H1 (cell line): ENCODE measurements around the gene MIXL1. TPM values are rescaled to one million over a fixed set of nuclear protein-coding genes. Genes with fewer than 3 reads are reported as not detected.

Experiments
- CTCF ChIA-PET: fragments of 300-600 bp; sonication (Branson Sonifier 250); formaldehyde crosslinking; loops from one replicate; lab custom pipeline; 2021; ENCODE audit not compliant: partially characterized antibody; lab: Charles Lee
- POLR2A ChIA-PET: fragments of 300-600 bp; sonication (Branson Sonifier 250); formaldehyde crosslinking; loops from one replicate; lab custom pipeline; 2021; ENCODE audit warnings: inconsistent platforms; ENCODE audit not compliant: partially characterized antibody; lab: Charles Lee
- DNase-seq, 2 experiments: peaks; one replicate each; pipeline versions ENCODE4 v3.0.0 to v3.0.0-alpha.2; 2010 to 2022; ENCODE audit warnings: low spot score in 2 of 2, low read depth in 1 of 2, mixed read lengths in 1 of 2
- FAIRE-seq: peaks from 2 replicates; lab custom pipeline; 2011; peaks lifted over from hg19 to GRCh38; lab: Jason Lieb, UNC
- H2AFZ ChIP-seq: 2 replicates; pipeline ENCODE4 v1.8.1; 2012; ENCODE audit warnings: low read length, inconsistent platforms
- H2AK5ac ChIP-seq: 2 replicates; pipeline ENCODE4 v1.6.1; 2013; ENCODE audit warnings: low read depth, low read length
- H2BK120ac ChIP-seq: replicated peaks from 2 replicates; pipeline ENCODE3; 2013; ENCODE audit warnings: low read depth, low read length, inconsistent platforms
- H2BK12ac ChIP-seq: 2 replicates; pipeline ENCODE4 v1.6.1; 2013; ENCODE audit warnings: low read depth, low read length
- H2BK15ac ChIP-seq: 2 replicates; pipeline ENCODE4 v1.6.1; 2013; ENCODE audit warnings: low read length
- H2BK20ac ChIP-seq: 2 replicates; pipeline ENCODE4 v1.6.1; 2013; ENCODE audit warnings: low read length
- H2BK5ac ChIP-seq: 2 replicates; pipeline ENCODE4 v1.6.1; 2013; ENCODE audit warnings: low read depth, low read length
- H3K14ac ChIP-seq: 2 replicates; pipeline ENCODE4 v1.6.1; 2013; ENCODE audit warnings: inconsistent platforms; ENCODE audit not compliant: insufficient read length
- H3K18ac ChIP-seq: 2 replicates; pipeline ENCODE4 v1.6.1; 2013; ENCODE audit warnings: low read length; ENCODE audit errors: extremely low read depth
- H3K23ac ChIP-seq: 2 replicates; pipeline ENCODE4 v1.6.1; 2013; ENCODE audit warnings: inconsistent platforms; ENCODE audit not compliant: insufficient read length
- H3K23me2 ChIP-seq: 2 replicates; pipeline ENCODE4 v1.6.1; 2013; ENCODE audit warnings: low read depth, low read length
- H3K27ac ChIP-seq: 2 replicates; pipeline ENCODE4 v1.6.1; 2011; ENCODE audit warnings: low read depth, low read length, inconsistent platforms
- H3K27me3 ChIP-seq, 4 experiments: replicated peaks in 1 of 4; 1 replicate in 1 of 4; 2 replicates in 3 of 4; pipeline versions ENCODE4 v1.6.1 to v1.8.1; 2011 to 2013; ENCODE audit warnings: low read length in 3 of 4, mild to moderate bottlenecking in 3 of 4, inconsistent platforms in 2 of 4, mixed read lengths in 2 of 4, moderate library complexity in 1 of 4; ENCODE audit not compliant: control insufficient read depth in 3 of 4, insufficient read depth in 3 of 4; ENCODE audit errors: extremely low read depth in 1 of 4
- H3K36me3 ChIP-seq, 4 experiments: 2 replicates each; pipeline versions ENCODE4 v1.6.1 to v1.8.1; 2011 to 2013; ENCODE audit warnings: mild to moderate bottlenecking in 4 of 4, low read length in 3 of 4, moderate library complexity in 2 of 4, control low read depth in 1 of 4, inconsistent platforms in 1 of 4; ENCODE audit not compliant: insufficient read depth in 4 of 4, control insufficient read depth in 2 of 4
- H3K4ac ChIP-seq: replicated peaks from 2 replicates; pipeline ENCODE3; 2013; ENCODE audit warnings: low read length, low read depth, mixed read lengths, inconsistent platforms; ENCODE audit not compliant: insufficient read length
- H3K4me1 ChIP-seq, 4 experiments: replicated peaks in 1 of 4; 1 replicate in 1 of 4; 2 replicates in 3 of 4; pipeline versions ENCODE4 v1.6.1 to v1.8.1; 2011 to 2013; ENCODE audit warnings: low read length in 3 of 4, inconsistent platforms in 2 of 4, mixed read lengths in 1 of 4; ENCODE audit not compliant: insufficient read depth in 4 of 4, control insufficient read depth in 3 of 4
- H3K4me2 ChIP-seq, 2 experiments: 2 replicates each; pipeline versions ENCODE4 v1.6.1 to v1.8.1; 2011 to 2013; ENCODE audit warnings: low read depth in 2 of 2, low read length in 2 of 2, control low read depth in 1 of 2, inconsistent platforms in 1 of 2, mild to moderate bottlenecking in 1 of 2; ENCODE audit not compliant: insufficient read depth in 1 of 2
- H3K4me3 ChIP-seq, 4 experiments: fragments of 200-600, 300-600 bp in 1 of 4; sonication (generic), shearing (Covaris generic), sonication (Bioruptor Twin) in 1 of 4; 2 replicates each; pipeline versions ENCODE4 v1.5.1 to v1.8.1; 2011 to 2016; ENCODE audit warnings: low read length in 4 of 4, low read depth in 3 of 4, control low read depth in 2 of 4, inconsistent platforms in 2 of 4, mild to moderate bottlenecking in 2 of 4, mixed read lengths in 1 of 4, moderate library complexity in 1 of 4; ENCODE audit not compliant: insufficient read depth in 2 of 4; ENCODE audit errors: extremely low read depth in 1 of 4
- H3K56ac ChIP-seq: replicated peaks from 2 replicates; pipeline ENCODE3; 2013; ENCODE audit warnings: low read depth, mild to moderate bottlenecking, mixed read lengths, low read length, inconsistent platforms; ENCODE audit not compliant: insufficient read length
- H3K79me1 ChIP-seq: 2 replicates; pipeline ENCODE4 v1.6.1; 2013; ENCODE audit warnings: low read depth, low read length, control low read depth
- H3K79me2 ChIP-seq, 2 experiments: 2 replicates each; pipeline versions ENCODE4 v1.6.1 to v1.8.1; 2012 to 2013; ENCODE audit warnings: low read length in 2 of 2, mild to moderate bottlenecking in 2 of 2, inconsistent platforms in 1 of 2; ENCODE audit not compliant: insufficient read depth in 2 of 2, control insufficient read depth in 1 of 2
- H3K9ac ChIP-seq, 4 experiments: replicated peaks in 1 of 4; 1 replicate in 1 of 4; 2 replicates in 3 of 4; pipeline versions ENCODE4 v1.6.1 to v1.8.1; 2011 to 2013; ENCODE audit warnings: low read depth in 3 of 4, low read length in 3 of 4, control low read depth in 2 of 4, mild to moderate bottlenecking in 2 of 4, moderate library complexity in 2 of 4, inconsistent platforms in 1 of 4; ENCODE audit errors: extremely low read depth in 1 of 4
- H3K9me3 ChIP-seq, 2 experiments: 2 replicates each; pipeline versions ENCODE4 v1.6.1 to v1.8.1; 2012 to 2013; ENCODE audit warnings: mild to moderate bottlenecking in 2 of 2, moderate library complexity in 2 of 2, control low read depth in 1 of 2, inconsistent platforms in 1 of 2, low read depth in 1 of 2, low read length in 1 of 2, mixed read lengths in 1 of 2; ENCODE audit not compliant: insufficient read depth in 2 of 2
- H4K20me1 ChIP-seq, 2 experiments: replicated peaks in 1 of 2; 2 replicates each; pipeline versions ENCODE3 to v1.8.1; 2011 to 2013; ENCODE audit warnings: inconsistent platforms in 2 of 2, low read length in 2 of 2, mild to moderate bottlenecking in 1 of 2; ENCODE audit not compliant: insufficient read depth in 2 of 2, control insufficient read depth in 1 of 2
- H4K5ac ChIP-seq: 2 replicates; pipeline ENCODE4 v1.6.1; 2013; ENCODE audit warnings: low read length, low read depth, mixed read lengths, inconsistent platforms; ENCODE audit not compliant: insufficient read length
- H4K8ac ChIP-seq: 2 replicates; pipeline ENCODE4 v1.8.0; 2013; ENCODE audit warnings: mild to moderate bottlenecking, moderate library complexity, low read length, inconsistent platforms; ENCODE audit not compliant: insufficient read depth; ENCODE audit errors: extremely low read depth
- H4K91ac ChIP-seq: replicated peaks from 2 replicates; pipeline ENCODE3; 2013; ENCODE audit warnings: low read length, mixed read lengths, inconsistent platforms; ENCODE audit not compliant: insufficient read length
- CEBPB ChIP-seq: IDR thresholded peaks from 2 replicates; pipeline ENCODE4 v1.6.1; 2012; ENCODE audit warnings: low read depth, low read length
- RAD21 ChIP-seq, 2 experiments: IDR thresholded peaks in 1 of 2; conservative IDR thresholded peaks in 1 of 2; 2 replicates each; pipeline ENCODE4 v1.6.1; 2011; ENCODE audit warnings: low read depth in 2 of 2, low read length in 2 of 2, improper control_type of control experiment in 1 of 2, inconsistent platforms in 1 of 2, mild to moderate bottlenecking in 1 of 2, moderate library complexity in 1 of 2
- SUZ12 ChIP-seq: fragments of 200-600 bp; sonication (generic); IDR thresholded peaks from 2 replicates; pipeline ENCODE4 v1.6.1; 2012; ENCODE audit warnings: mild to moderate bottlenecking, inconsistent platforms, low read length, moderate library complexity, mixed read lengths
- WGBS, 2 experiments: shearing (Covaris generic) in 1 of 2; methylation state at CpG; one replicate each; pipeline versions ENCODE4 v1.1.6 to v1.1.7; 2013 to 2015; ENCODE audit warnings: low lambda C conversion rate in 2 of 2, mixed read lengths in 2 of 2, inconsistent platforms in 1 of 2, low coverage in 1 of 2, missing lambda C conversion rate in 1 of 2; ENCODE audit not compliant: insufficient replicate concordance in 2 of 2, insufficient coverage in 1 of 2, insufficient read length in 1 of 2; ENCODE audit errors: extremely low coverage in 1 of 2, missing lambda C conversion rate in 1 of 2; 5-methylcytosine and 5-hydroxymethylcytosine counted together
- polyA plus RNA-seq, 7 experiments: library from polyadenylated mRNA; depleted of rRNA in 3 of 7; stranded (reverse) in 5 of 7; unstranded in 2 of 7; fragments of >200 nt in 5 of 7; fragments of 200-250 nt in 2 of 7; gene quantifications; 1 replicate in 5 of 7; 2 replicates in 1 of 7; 4 replicates in 1 of 7; pipeline versions ENCODE4 v1.2.1 to v1.2.3, GENCODE V29; 2011 to 2013; ENCODE audit warnings: missing spikeins in 2 of 7, mixed read lengths in 2 of 7
- total RNA-seq: library from RNA; stranded (reverse); fragmentation: NEBNext Ultra II Directional; extraction: Animal tissue kit (Norgen Biotek cat#: 25700); gene quantifications from 2 replicates; pipeline ENCODE4 v1.2.1, GENCODE V29; 2021

Gene MIXL1
- total and polyA plus RNA-seq, 2 of the 8 experiments (the other 6 are each of a cell fraction or from before 2014, with no cell fraction given): 1.5 to 1.8 TPM

- no peak overlapping the region for H3K27ac ChIP-seq
- 91% methylated on average over 3 of the region's 3 CpGs; no CpG with 5 or more reads in 1 of the 2 experiments for WGBS, 2 experiments
- H3K14ac ChIP-seq: no peak overlapping the region
- no peaks in the 10 kb centered on the region for H3K9me3 ChIP-seq
- peaks cover 6% of the 10 kb centered on the region; the same call in 1 of the 2 replicates for H3K23me2 ChIP-seq
- no peak overlapping the region for H3K4me2 ChIP-seq
- H3K36me3 ChIP-seq: peaks cover 0 to 13% (median under 1%) of the 10 kb centered on the region in 4 experiments; a peak in 2 of 8 replicates
- no peak overlapping the region for H2BK20ac ChIP-seq
- H3K4me1 ChIP-seq: peaks cover 0 to 2% (median 0%) of the 10 kb centered on the region in 4 experiments; a peak in 2 of 7 replicates
- CTCF ChIA-PET: interaction anchor here (0.6 to 10.5 kb wide), 6 partner anchors 28 to 1855 kb away, joined by 3 to 103 read pairs (median 5); no protein-coding TSS in a partner anchor
- H3K18ac ChIP-seq: no peak overlapping the region
- H3K4ac ChIP-seq: no peak overlapping the region
- no peak overlapping the region for H3K4me3 ChIP-seq
- DNase-seq (no peak), FAIRE-seq (no peak)
- H3K23ac ChIP-seq: no peak overlapping the region
- no peak overlapping the region for H3K56ac ChIP-seq
- H4K8ac ChIP-seq: no peak overlapping the region
- no peak overlapping the region for H4K91ac ChIP-seq
- H2BK120ac ChIP-seq: no peak overlapping the region
- TF ChIP-seq RAD21 (IDR thresholded peaks at IDR 0.05 in 1 of 2, conservative IDR thresholded peaks at IDR 0.05 in 1 of 2; ENCODE audit: low read depth in 2 of 2, low read length in 2 of 2) (no peak), SUZ12 (no peak), CEBPB (no peak)
- POLR2A ChIA-PET: interaction anchor here (1.1 kb wide), 2 partner anchors 26 to 53 kb away, joined by 3 to 5 read pairs; no protein-coding TSS in a partner anchor
- peaks cover 0 to 23% (median 18%) of the 10 kb centered on the region in 4 experiments; a peak in 6 of 7 replicates for H3K27me3 ChIP-seq
- H3K79me1 ChIP-seq: no peaks in the 10 kb centered on the region
- no peak overlapping the region for H4K5ac ChIP-seq
- no peaks in the 10 kb centered on the region for H4K20me1 ChIP-seq
- no peak overlapping the region for H2AFZ ChIP-seq
- no peak overlapping the region for H3K9ac ChIP-seq
- H2BK12ac ChIP-seq: no peak overlapping the region
- H2AK5ac ChIP-seq: no peak overlapping the region
- H2BK15ac ChIP-seq: no peak overlapping the region
- no peaks in the 10 kb centered on the region for H3K79me2 ChIP-seq
- no peak overlapping the region for H2BK5ac ChIP-seq
Observed at GRCh38 chr1:226226601-226227000, 3.1 kb downstream of the MIXL1 start.
